ENCODE measurements around the gene ARHGAP26.

The ARHGAP26 gene

GRCh38 chr5:143173139-143173889 is 403.1 kb downstream of the ARHGAP26 start:
- TF ChIP-seq JUND (IDR thresholded peaks at IDR 0.05; ENCODE audit: low read depth) = no peak
- DNase-seq (ENCODE audit: low read depth in 1 of 2, low spot score in 1 of 2) = no peak
- in situ Hi-C loops (cut with HindIII; ENCODE audit: low pct_unique_long_range_greater_than_20kb, low sequenced_read_pairs) = no loop called here

DNA sequence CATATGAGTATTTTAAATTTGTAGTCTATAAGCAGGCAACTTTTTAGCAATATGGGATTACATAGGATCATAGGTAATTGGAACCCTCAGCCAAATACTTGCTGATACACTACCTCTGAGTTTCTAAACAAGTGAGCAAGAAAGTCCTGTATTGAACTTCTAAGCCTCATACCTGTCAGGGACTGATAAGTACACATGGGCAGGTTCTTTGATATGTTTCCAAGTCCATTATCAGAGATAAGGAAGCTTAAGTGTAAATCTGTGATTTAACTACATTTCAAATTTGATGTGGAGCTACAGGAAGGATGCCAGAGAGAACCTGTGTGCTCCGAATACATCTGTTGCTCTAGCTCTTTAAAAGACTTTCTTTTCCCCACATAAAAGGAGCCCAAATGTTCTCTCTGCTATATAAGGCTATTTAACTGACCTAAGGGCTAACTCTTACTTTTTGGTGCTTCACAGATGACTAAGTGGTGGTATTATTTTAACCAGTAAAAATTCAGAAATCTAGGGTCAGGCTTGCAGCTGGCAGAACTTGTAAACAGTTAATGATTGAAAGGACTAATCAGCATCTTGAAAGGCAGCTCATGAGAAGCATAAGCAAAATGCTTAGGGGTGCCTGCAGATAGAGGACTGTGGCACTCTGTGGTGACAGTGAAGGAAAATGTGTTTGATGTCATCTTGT is 404.7 kb downstream of the ARHGAP26 start:
- no peak for TF ChIP-seq JUND (IDR thresholded peaks at IDR 0.05; ENCODE audit: low read depth)
- in situ Hi-C loops (cut with HindIII; ENCODE audit: low pct_unique_long_range_greater_than_20kb, low sequenced_read_pairs) = no loop called here

DNA sequence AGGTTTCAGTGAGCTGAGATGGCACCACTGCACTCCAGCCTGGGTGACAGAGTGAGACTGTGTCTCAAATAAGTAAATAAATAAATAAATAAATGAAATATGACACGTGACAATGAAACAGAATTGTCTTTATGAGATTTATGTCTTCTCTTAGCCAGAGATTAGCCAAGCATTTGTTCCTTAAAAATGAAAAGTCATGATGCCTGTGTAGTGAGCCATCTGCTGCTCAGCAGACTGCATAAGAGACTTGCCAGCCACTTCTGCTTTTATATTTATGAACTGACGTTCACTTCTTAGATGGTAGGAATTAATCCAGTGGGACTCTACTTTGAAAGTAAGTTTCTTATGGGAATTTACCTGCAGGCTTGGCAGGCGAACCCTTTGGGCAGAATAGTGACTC is 405.9 kb downstream of the ARHGAP26 start:
- DNase-seq (ENCODE audit: low read depth in 1 of 2, low spot score in 1 of 2) = no peak
- in situ Hi-C loops (cut with HindIII; ENCODE audit: low pct_unique_long_range_greater_than_20kb, low sequenced_read_pairs) = no loop called here
- TF ChIP-seq JUND (IDR thresholded peaks at IDR 0.05; ENCODE audit: low read depth) = no peak

More for the DNA sequence above, 404.7 kb downstream of the ARHGAP26 start:
- no peak for DNase-seq (ENCODE audit: low read depth in 1 of 2, low spot score in 1 of 2)

DNA sequence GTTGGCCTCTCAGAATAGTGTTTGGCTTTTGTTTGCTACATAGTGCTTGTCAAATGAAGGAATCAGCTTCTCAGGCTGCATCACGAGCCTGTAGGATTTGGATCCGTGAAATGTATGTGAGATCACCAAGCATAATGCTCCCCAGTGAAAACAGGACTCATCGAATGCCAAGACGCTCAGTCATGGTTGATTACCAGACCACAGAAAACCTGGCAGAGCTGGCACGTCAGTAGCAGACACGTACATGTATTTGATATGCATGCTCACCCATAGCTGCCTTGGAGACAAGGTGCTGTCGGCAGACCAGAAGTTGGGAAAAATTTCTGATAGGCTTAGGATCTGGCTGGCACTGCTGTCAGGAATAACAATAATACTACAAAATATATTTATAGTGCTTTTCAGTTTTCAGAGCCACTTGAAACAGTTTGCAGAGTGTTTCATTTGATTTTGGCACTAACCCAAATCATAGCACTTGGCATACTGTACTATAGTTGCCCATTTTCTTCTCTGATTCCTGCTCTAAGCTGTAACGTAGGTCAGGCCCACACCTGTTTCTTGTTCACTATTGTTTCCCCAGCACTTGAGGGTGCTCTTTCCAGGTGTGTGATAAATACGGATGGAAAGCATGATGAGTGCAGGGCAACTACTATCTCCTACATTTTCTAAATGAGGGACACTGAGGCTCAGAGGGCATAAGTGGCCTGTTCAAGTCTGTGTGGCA is 407.2 kb downstream of the ARHGAP26 start:
- in situ Hi-C loops (cut with HindIII; ENCODE audit: low pct_unique_long_range_greater_than_20kb, low sequenced_read_pairs) = no loop called here
- DNase-seq (ENCODE audit: low read depth in 1 of 2, low spot score in 1 of 2) = no peak
- no peak for TF ChIP-seq JUND (IDR thresholded peaks at IDR 0.05; ENCODE audit: low read depth)

DNA sequence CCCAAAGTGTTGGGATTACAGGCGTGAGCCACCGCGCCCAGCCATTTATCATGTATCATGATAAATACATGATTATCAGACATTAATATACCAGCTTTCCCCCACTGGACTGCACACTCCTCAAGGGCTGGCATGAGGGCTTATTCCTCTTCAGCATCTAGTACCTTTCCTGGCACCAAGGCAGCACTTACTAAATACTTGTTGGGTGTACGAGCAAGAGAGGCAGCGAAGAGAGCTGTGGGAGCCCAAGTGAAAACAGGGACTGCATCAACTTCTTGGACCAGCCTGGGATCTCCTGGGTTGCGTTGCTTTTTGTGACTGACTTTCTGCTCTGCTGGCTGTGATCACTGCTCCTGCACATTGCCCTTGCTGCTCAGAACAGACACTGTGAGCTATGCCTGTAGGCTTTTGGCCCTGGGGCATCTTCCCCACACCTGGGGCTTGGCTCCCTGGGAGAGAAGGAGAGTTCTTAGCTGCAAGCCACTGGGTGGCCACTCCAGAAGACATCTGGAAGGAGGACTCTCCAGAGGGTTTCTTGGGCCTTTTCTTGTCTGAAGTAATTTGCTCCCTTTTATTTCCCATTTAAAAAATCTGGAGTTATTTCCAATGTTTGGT is 409.1 kb downstream of the ARHGAP26 start:
- DNase-seq (ENCODE audit: low read depth in 1 of 2, low spot score in 1 of 2) = no peak
- no peak for TF ChIP-seq JUND (IDR thresholded peaks at IDR 0.05; ENCODE audit: low read depth)
- in situ Hi-C loops (cut with HindIII; ENCODE audit: low pct_unique_long_range_greater_than_20kb, low sequenced_read_pairs) = no loop called here

GRCh38 chr5:143180751-143181150 is 410.6 kb downstream of the ARHGAP26 start:
- in situ Hi-C loops (cut with HindIII; ENCODE audit: low pct_unique_long_range_greater_than_20kb, low sequenced_read_pairs) = no loop called here
- no peak for TF ChIP-seq JUND (IDR thresholded peaks at IDR 0.05; ENCODE audit: low read depth)
- no peak for DNase-seq (ENCODE audit: low read depth in 1 of 2, low spot score in 1 of 2)

DNA sequence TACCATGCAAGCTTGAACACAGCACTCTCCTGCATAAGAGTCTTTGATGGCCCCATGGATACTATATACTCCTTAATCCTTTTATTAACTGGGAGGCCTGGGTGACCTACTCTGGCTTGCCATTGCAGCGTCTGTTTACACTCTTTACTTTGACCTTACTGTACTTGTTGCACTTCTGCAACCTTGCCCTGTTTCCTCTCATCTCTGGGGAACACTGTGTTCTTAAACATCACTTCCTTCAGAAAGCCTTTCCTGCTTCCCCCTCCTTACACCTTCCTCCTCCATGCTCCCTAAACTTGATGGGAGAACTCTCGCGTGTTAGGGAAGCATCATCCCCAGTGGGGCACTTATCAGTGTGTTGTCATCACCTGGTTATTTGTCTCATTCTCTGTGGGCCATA is 411.0 kb downstream of the ARHGAP26 start:
- no peak for TF ChIP-seq JUND (IDR thresholded peaks at IDR 0.05; ENCODE audit: low read depth)
- in situ Hi-C loops (cut with HindIII; ENCODE audit: low pct_unique_long_range_greater_than_20kb, low sequenced_read_pairs) = no loop called here
- DNase-seq (ENCODE audit: low read depth in 1 of 2, low spot score in 1 of 2) = no peak

DNA sequence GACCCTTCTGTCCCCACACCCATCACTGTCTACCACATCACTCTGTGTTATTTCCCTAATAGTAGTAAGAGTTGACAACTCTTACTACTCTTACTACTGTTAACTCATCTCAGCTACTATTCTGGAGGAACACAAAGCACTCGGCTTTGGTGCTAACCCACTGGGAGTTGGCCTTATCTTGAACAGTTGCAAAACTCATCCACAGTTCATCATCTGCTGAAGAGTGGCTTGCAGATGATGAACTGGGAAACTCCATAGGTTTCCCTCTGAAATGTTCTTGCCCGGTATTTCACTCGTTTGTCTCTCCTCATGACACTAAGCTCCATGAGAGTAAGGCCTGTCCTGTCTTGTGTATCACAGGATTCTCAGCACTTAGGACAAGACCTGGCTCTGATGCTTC is 411.9 kb downstream of the ARHGAP26 start:
- no peak for TF ChIP-seq JUND (IDR thresholded peaks at IDR 0.05; ENCODE audit: low read depth)
- DNase-seq (ENCODE audit: low read depth in 1 of 2, low spot score in 1 of 2) = no peak
- in situ Hi-C loops (cut with HindIII; ENCODE audit: low pct_unique_long_range_greater_than_20kb, low sequenced_read_pairs) = no loop called here

GRCh38 chr5:143182901-143183820 is 413.0 kb downstream of the ARHGAP26 start:
- peak; percentile 29; the same call in 1 of the 2 replicates for TF ChIP-seq JUND (IDR thresholded peaks at IDR 0.05; ENCODE audit: low read depth)
- in situ Hi-C loops (cut with HindIII; ENCODE audit: low pct_unique_long_range_greater_than_20kb, low sequenced_read_pairs) = no loop called here
- peak in 1 of 2 experiments; percentile 73 for DNase-seq (ENCODE audit: low read depth in 1 of 2, low spot score in 1 of 2)

DNA sequence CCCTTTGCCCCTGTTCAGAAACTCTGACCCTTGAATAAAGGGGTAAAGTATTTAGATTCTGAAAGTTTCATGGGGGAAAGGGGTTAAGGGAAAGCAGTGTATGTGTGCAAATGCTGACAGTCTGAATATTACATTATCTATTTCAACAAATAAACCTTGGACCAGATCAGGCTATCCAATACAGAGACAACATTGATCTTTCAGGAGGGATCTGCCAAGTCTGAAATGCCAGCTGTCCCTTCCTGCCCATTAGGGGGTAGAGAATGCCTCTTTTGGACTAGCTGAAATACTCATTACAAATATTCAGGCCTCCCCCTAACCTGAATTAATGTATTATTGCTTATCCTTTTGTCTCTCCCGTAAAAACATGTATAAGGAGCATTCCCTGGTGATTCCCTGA is 413.8 kb downstream of the ARHGAP26 start:
- in situ Hi-C loops (cut with HindIII; ENCODE audit: low pct_unique_long_range_greater_than_20kb, low sequenced_read_pairs) = no loop called here
- no peak for DNase-seq (ENCODE audit: low read depth in 1 of 2, low spot score in 1 of 2)

GRCh38 chr5:143186623-143187022 is 416.4 kb downstream of the ARHGAP26 start:
- DNase-seq (ENCODE audit: low read depth in 1 of 2, low spot score in 1 of 2) = peak in 1 of 2 experiments; percentile 31
- in situ Hi-C loops (cut with HindIII; ENCODE audit: low pct_unique_long_range_greater_than_20kb, low sequenced_read_pairs) = no loop called here
- no peak for TF ChIP-seq JUND (IDR thresholded peaks at IDR 0.05; ENCODE audit: low read depth)

More for the DNA sequence above, 413.8 kb downstream of the ARHGAP26 start:
- no peak for TF ChIP-seq JUND (IDR thresholded peaks at IDR 0.05; ENCODE audit: low read depth)

- TF ChIP-seq JUND (IDR thresholded peaks at IDR 0.05; ENCODE audit: low read depth) = no peak
- DNase-seq (ENCODE audit: low read depth in 1 of 2, low spot score in 1 of 2) = no peak
- in situ Hi-C loops (cut with HindIII; ENCODE audit: low pct_unique_long_range_greater_than_20kb, low sequenced_read_pairs) = no loop called here
Measured at GRCh38 chr5:143187495-143187894, 417.3 kb downstream of the ARHGAP26 start.

Data from T47D (cell line).